Pancreas (tissue), 10 donors: Measurements from ENCODE around the gene SMURF1. TPM values are rescaled to one million over a fixed set of nuclear protein-coding genes. Genes with fewer than 3 reads are reported as not detected.

Source experiments
- ATAC-seq, 4 donors: fragments of 200-7000 bp; cut with Tn5 transposase; one replicate each; pipeline versions ENCODE4 v1.8.0 to v1.9.1; 2020; ENCODE audit warnings: mild to moderate bottlenecking in 4 of 4, moderate library complexity in 4 of 4
- DNase-seq, 6 donors: peaks; one replicate each; pipeline ENCODE4 v3.0.0-alpha.2; 2020
- FAIRE-seq: peaks from 2 replicates; lab custom pipeline; 2012; peaks lifted over from hg19 to GRCh38; lab: Jason Lieb, UNC
- H3K27ac ChIP-seq, 4 donors: fragments of 200-600 bp; sonication (generic); 1 replicate in 3 of 4; 2 replicates in 1 of 4; pipeline versions ENCODE4 v1.5.0 to v1.8.0; 2020
- H3K27me3 ChIP-seq, 4 donors: fragments of 200-600 bp; one replicate each; pipeline ENCODE4 v1.8.0; 2021
- H3K36me3 ChIP-seq, 3 donors: fragments of 200-600 bp; sonication (generic) in 1 of 3; one replicate each; pipeline versions ENCODE4 v1.5.0 to v1.8.0; 2020 to 2021
- H3K4me1 ChIP-seq, 3 donors: fragments of 200-600 bp; one replicate each; pipeline ENCODE4 v1.8.0; 2021
- H3K4me3 ChIP-seq, 4 donors: fragments of 200-600 bp; sonication (generic) in 2 of 4; one replicate each; pipeline versions ENCODE4 v1.5.0 to v1.8.0; 2020 to 2021
- H3K9me3 ChIP-seq, 4 donors: fragments of 200-600 bp; one replicate each; pipeline ENCODE4 v1.8.0; 2021
- WGBS, 2 donors: extraction: QIAGEN DNeasy Blood & Tissue Kit; methylation state at CpG; one replicate each; pipeline ENCODE4 v1.1.7; 2013; 5-methylcytosine and 5-hydroxymethylcytosine counted together
- intact Hi-C, 3 donors: fragments of 100-400 bp; cut with DNase I; formaldehyde crosslinking; loops; one replicate each; pipeline versions ENCODE4 v1.11.1 to v1.14.2; 2022
- polyA plus RNA-seq, 2 donors: library from polyadenylated mRNA; stranded (reverse); fragments of 200-250 nt; gene quantifications; one replicate each; pipeline ENCODE4 v1.2.3, GENCODE V29; 2013
- total RNA-seq, 6 donors: library from RNA; stranded (reverse); fragmentation: NEBNext Ultra II Directional in 4 of 6; extraction: Animal tissue kit (Norgen Biotek cat#: 25700) in 4 of 6; gene quantifications; one replicate each; pipeline versions ENCODE4 v1.2.1 to v1.2.4, GENCODE V29; 2021 to 2023
- TF ChIP-seq, protein P1 (sequence below), 4 donors: fragments of 200-600 bp; sonication (generic) in 3 of 4; IDR thresholded peaks; one replicate each; pipeline versions ENCODE4 v1.5.0 to v1.8.0; 2021; ENCODE audit warnings: antibody characterized with exemption in 4 of 4
- donor health status: healthy with polysubstance abuse.
- donor health status: DM: no; HTN: no; CAD: no; lungs with moderate emphysema.
- donor health status: DM: no; HTN: no; CAD: no.
- donor health status: control.
- donor health status: control.
- donor health status: Bipolar disorder and iron deficiency.
- donor health status: DM: yes; HTN: yes; CAD: no.
- donor health status: DM: no; HTN: no; CAD: no.
- donor health status: DM: no; HTN: no; CAD: no.
- donor health status: DM: yes; HTN: yes; CAD: no.

Gene SMURF1
- 10 to 100 TPM in 5 of 6 donors, 1 to 10 TPM in 1; 9.0 to 22.7 (median 15.7) TPM for total RNA-seq
- polyA plus RNA-seq: 10 to 100 TPM in 1 of 2 donors, 1 to 10 TPM in 1; 7.6 to 14.7 TPM

DNA sequence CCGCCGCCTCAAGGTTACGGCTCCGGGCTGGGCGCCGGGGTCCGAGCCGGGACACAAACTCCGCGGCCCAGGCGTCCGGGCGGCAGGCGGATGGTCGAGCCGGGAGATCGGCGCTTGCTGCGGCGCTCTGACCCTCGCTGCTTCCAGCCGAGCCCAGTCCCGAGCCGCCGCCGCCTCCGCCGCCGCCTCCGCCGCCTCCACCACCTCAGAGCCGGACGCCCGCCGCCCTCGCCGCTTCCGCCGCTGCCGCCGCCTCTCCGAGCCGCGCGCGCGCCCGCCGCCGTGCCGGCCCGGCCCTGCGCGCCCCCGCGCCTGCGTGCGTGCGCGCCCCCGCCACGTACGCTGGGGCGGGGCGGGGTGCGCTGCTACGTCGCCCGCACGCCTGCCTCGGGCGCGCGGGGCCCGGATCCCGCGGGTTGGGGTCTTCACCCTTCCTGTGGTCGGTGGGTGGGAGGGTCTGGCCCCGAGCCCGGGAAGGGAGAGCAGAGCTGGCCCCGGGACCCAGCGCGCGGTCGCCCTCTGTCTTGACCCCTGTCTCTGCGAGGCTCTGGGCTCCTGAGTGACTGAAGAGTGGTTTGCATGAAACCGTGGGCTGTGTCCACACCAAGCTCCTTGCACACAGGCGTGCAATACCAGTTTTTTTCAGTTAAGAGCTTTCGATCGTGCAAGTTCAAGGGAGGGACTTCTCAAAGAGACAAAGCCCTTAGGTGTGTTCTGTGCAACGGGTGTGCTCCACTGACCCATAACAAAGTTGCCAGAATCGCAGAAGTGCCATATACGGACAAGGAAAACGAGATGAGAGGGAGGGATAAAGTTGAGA lies at the start of gene SMURF1:
Gene SMURF1, minus strand, starts transcription at position 256 of the 820 bp plus-strand sequence. CDS start 328 bp downstream, outside the sequence.
- TF ChIP-seq, protein P1, sequence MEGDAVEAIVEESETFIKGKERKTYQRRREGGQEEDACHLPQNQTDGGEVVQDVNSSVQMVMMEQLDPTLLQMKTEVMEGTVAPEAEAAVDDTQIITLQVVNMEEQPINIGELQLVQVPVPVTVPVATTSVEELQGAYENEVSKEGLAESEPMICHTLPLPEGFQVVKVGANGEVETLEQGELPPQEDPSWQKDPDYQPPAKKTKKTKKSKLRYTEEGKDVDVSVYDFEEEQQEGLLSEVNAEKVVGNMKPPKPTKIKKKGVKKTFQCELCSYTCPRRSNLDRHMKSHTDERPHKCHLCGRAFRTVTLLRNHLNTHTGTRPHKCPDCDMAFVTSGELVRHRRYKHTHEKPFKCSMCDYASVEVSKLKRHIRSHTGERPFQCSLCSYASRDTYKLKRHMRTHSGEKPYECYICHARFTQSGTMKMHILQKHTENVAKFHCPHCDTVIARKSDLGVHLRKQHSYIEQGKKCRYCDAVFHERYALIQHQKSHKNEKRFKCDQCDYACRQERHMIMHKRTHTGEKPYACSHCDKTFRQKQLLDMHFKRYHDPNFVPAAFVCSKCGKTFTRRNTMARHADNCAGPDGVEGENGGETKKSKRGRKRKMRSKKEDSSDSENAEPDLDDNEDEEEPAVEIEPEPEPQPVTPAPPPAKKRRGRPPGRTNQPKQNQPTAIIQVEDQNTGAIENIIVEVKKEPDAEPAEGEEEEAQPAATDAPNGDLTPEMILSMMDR (IDR thresholded peaks at IDR 0.05): no peak
- DNase-seq: peak; percentile 53 to 89 (median 79)
- ATAC-seq: peak; percentile 68 to 81 (median 70)
- intact Hi-C loops: loop anchor here in 1 of 3 donors (10.0 kb wide), 2 partner anchors 89 to 171 kb away; no protein-coding TSS in a partner anchor
- Histone ChIP-seq H3K4me3 (peak within 1 kb of the TSS; percentile 84 to 98 (median 92)), H3K27ac (peak within 1 kb of the TSS; percentile 93 to 97 (median 94)), H3K4me1 (peaks cover 0 to 25% (median 17%) of the 10 kb centered on the region in 3 donors), H3K27me3 (no peaks in the 10 kb centered on the region), H3K9me3 (no peaks in the 10 kb centered on the region), H3K36me3 (no peaks in the 10 kb centered on the region)
- WGBS, 2 donors: 0 to 1% methylated on average over 73 to 94 of the region's 94 CpGs
- no peak for FAIRE-seq

DNA sequence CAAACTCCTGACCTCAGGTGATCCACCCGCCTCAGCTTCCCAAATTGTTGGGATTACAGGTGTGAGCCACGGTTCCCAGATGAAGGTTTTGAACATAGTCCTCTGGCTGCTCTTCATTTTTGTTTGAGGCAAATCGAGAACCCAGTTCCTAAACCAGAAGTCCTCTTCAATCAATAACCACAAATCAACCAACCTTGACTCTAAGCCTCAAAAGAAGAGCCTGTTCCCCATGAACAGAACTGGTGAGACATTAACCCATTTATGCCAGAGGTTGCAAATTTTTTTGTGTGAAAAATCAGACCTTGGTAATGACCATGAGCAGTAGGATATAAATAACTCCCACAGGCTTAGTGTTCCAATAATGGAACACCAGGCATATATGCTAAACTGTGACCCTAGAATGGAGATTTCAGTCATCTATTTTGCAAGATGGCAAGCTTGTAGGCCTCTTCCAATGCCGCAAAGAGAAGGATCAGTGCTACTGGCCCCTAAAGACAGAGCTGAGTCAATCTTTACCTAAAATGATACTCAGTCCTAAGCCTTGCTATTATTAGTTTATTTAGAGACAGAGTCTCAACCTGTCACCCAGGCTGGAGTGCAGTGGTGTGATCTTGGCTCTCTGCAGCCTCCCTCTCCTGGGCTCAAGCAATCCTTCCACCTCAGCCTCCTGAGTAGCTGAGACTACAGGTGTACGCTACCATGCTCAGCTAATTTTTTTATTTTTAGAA lies 48.1 kb upstream of the SMURF1 start:
- Histone ChIP-seq H3K27me3 (no peaks in the 10 kb centered on the region), H3K4me3 (no peak overlapping the region), H3K36me3 (no peaks in the 10 kb centered on the region), H3K27ac (no peak overlapping the region), H3K4me1 (no peaks in the 10 kb centered on the region), H3K9me3 (no peaks in the 10 kb centered on the region)
- no peak for ATAC-seq
- TF ChIP-seq, protein P1 (IDR thresholded peaks at IDR 0.05): no peak
- 85 to 88% methylated on average over 5 of the region's 5 CpGs for WGBS, 2 donors
- intact Hi-C loops: no loop called here
- no peak for DNase-seq
- no peak for FAIRE-seq

DNA sequence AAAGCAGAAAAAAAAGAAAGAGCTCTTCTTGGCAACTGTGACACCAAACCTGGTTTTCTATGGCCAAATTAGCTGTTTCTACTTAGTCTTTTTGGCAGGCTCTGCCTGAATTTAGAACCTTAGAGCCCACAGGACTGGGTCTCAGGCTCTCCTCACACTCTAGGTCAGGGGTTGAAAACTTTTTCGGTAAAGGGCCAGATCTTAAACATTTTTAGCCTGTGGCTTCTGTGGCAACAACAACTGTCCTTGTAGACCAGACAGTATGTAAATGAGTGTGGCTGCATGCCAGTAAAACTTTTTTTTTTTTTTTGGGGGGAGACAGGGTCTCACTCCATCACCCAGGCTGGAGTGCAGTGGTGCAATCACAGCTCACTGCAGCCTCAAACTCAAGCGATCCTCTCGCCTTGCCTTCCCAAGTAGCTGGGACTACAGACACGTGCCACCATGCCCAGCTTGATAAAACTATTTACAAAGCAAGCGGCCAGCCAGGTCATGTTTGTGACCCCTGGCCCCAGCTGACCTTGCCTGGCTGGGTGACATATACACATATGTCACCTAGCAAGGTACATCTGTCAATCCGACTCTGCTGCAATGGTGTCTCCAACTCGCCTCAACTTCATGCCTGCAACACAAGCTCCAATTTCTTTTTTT lies 46.6 kb upstream of the SMURF1 start:
- no peak overlapping the region for H3K4me3 ChIP-seq
- no peaks in the 10 kb centered on the region for H3K27me3 ChIP-seq
- 29 to 33% methylated on average over 7 of the region's 7 CpGs for WGBS, 2 donors
- ATAC-seq: peak; percentile 11 to 68 (median 62)
- no peaks in the 10 kb centered on the region for H3K36me3 ChIP-seq
- FAIRE-seq: no peak
- DNase-seq: peak in 5 of 6 donors; percentile 25 to 61 (median 31)
- intact Hi-C loops: no loop called here
- TF ChIP-seq, protein P1 (IDR thresholded peaks at IDR 0.05): no peak
- no peaks in the 10 kb centered on the region for H3K9me3 ChIP-seq
- no peaks in the 10 kb centered on the region for H3K4me1 ChIP-seq
- H3K27ac ChIP-seq: no peak overlapping the region

DNA sequence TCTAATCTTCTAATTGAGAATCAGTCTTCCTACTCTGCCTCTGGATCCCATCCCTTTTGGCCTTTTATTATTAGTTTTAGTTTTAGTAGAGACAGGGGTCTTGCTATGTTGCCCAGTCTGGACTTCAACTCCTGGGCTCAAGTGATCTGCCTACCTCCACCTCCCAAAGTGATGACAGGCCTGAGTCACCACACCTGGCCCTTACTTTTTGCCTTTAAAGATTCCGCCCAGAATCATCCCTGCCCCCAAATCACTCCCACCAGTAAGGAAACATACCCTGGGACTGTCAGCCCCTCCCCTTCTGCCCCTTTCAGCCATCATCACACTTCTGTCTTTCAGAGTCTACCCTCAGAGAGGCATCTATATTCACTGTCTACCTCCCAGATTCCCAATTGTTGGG lies 45.3 kb upstream of the SMURF1 start:
- Histone ChIP-seq H3K27ac (no peak overlapping the region), H3K4me3 (no peak overlapping the region), H3K36me3 (no peaks in the 10 kb centered on the region), H3K4me1 (no peaks in the 10 kb centered on the region), H3K27me3 (no peaks in the 10 kb centered on the region), H3K9me3 (no peaks in the 10 kb centered on the region)
- 91 to 94% methylated on average over 1 of the region's 1 CpG for WGBS, 2 donors
- intact Hi-C loops: no loop called here
- no peak for FAIRE-seq
- DNase-seq: no peak
- ATAC-seq: no peak
- TF ChIP-seq, protein P1 (IDR thresholded peaks at IDR 0.05): no peak
